Neuronal stem cell (in vitro differentiated cells): ENCODE results near the gene METTL25.
A peak's percentile ranks its signal among the peaks of the same experiment; 100 is the strongest.

Source experiments
- DNase-seq: peaks from one replicate; pipeline ENCODE4 v3.0.0-alpha.2; 2013; ENCODE audit warnings: low spot score
- H2AFZ ChIP-seq: one replicate; pipeline ENCODE4 v1.6.1; 2013; ENCODE audit warnings: mild to moderate bottlenecking, low read length, inconsistent platforms
- H2AK5ac ChIP-seq: 2 replicates; pipeline ENCODE4 v1.6.1; 2013; ENCODE audit warnings: low read depth, mild to moderate bottlenecking, inconsistent platforms, low read length, moderate library complexity, mixed read lengths
- H2BK120ac ChIP-seq: 2 replicates; pipeline ENCODE4 v1.6.1; 2013; ENCODE audit warnings: low read depth, mild to moderate bottlenecking, inconsistent platforms, low read length, moderate library complexity, mixed read lengths
- H2BK12ac ChIP-seq: one replicate; pipeline ENCODE4 v1.6.1; 2013; ENCODE audit warnings: low read length, inconsistent platforms
- H2BK15ac ChIP-seq: 2 replicates; pipeline ENCODE4 v1.6.1; 2013; ENCODE audit warnings: mild to moderate bottlenecking, low read length, inconsistent platforms, mixed read lengths
- H2BK5ac ChIP-seq: one replicate; pipeline ENCODE4 v1.6.1; 2013; ENCODE audit warnings: inconsistent platforms, mild to moderate bottlenecking, low read length, moderate library complexity
- H3K14ac ChIP-seq: one replicate; pipeline ENCODE4 v1.6.1; 2013; ENCODE audit warnings: low read length, inconsistent platforms
- H3K18ac ChIP-seq: 2 replicates; pipeline ENCODE4 v1.6.1; 2013; ENCODE audit warnings: low read length, inconsistent platforms
- H3K23ac ChIP-seq: 2 replicates; pipeline ENCODE4 v1.6.1; 2013; ENCODE audit warnings: low read depth, mild to moderate bottlenecking, mixed read lengths, low read length, inconsistent platforms; ENCODE audit not compliant: poor library complexity
- H3K27ac ChIP-seq: replicated peaks from 3 replicates; pipeline ENCODE4 v1.5.1; 2013; ENCODE audit warnings: low read length, inconsistent platforms
- H3K27me3 ChIP-seq, 3 experiments: 2 replicates each; pipeline ENCODE4 v1.6.1; 2013; ENCODE audit warnings: low read length in 3 of 3, mild to moderate bottlenecking in 2 of 3, inconsistent platforms in 1 of 3, low read depth in 1 of 3, mixed read lengths in 1 of 3, moderate library complexity in 1 of 3; ENCODE audit not compliant: control insufficient read depth in 3 of 3, insufficient read depth in 3 of 3
- H3K36me3 ChIP-seq, 2 donors: replicated peaks in 1 of 2; 2 replicates each; pipeline ENCODE4 v1.6.1; 2013; ENCODE audit warnings: low read length in 2 of 2; ENCODE audit not compliant: control insufficient read depth in 2 of 2, insufficient read depth in 2 of 2
- H3K4ac ChIP-seq: 2 replicates; pipeline ENCODE4 v1.6.1; 2013; ENCODE audit warnings: inconsistent platforms, mild to moderate bottlenecking, low read length, moderate library complexity
- H3K4me1 ChIP-seq, 2 donors: 1 replicate in 1 of 2; 2 replicates in 1 of 2; pipeline ENCODE4 v1.6.1; 2013; ENCODE audit warnings: low read length in 2 of 2, low read depth in 1 of 2; ENCODE audit not compliant: control insufficient read depth in 2 of 2, insufficient read depth in 1 of 2
- H3K4me2 ChIP-seq: one replicate; pipeline ENCODE4 v1.6.1; 2013; ENCODE audit warnings: mild to moderate bottlenecking, low read length, inconsistent platforms; ENCODE audit not compliant: insufficient read depth, poor library complexity, severe bottlenecking
- H3K4me3 ChIP-seq, 2 donors: 2 replicates each; pipeline ENCODE4 v1.5.1; 2013; ENCODE audit warnings: low read length in 2 of 2, mild to moderate bottlenecking in 2 of 2, inconsistent platforms in 1 of 2, moderate library complexity in 1 of 2
- H3K79me1 ChIP-seq: one replicate; pipeline ENCODE4 v1.6.1; 2013; ENCODE audit warnings: low read depth, mild to moderate bottlenecking, inconsistent platforms, low read length, moderate library complexity
- H3K9ac ChIP-seq: one replicate; pipeline ENCODE4 v1.6.1; 2013; ENCODE audit warnings: mild to moderate bottlenecking, low read depth, low read length, inconsistent platforms; ENCODE audit not compliant: poor library complexity
- H3K9me3 ChIP-seq, 2 donors: replicated peaks in 1 of 2; 2 replicates each; pipeline versions ENCODE3 to v1.6.1; 2013; ENCODE audit warnings: low read length in 2 of 2, mild to moderate bottlenecking in 2 of 2, inconsistent platforms in 1 of 2, low read depth in 1 of 2, mixed read lengths in 1 of 2, moderate library complexity in 1 of 2; ENCODE audit not compliant: control insufficient read depth in 2 of 2, insufficient read depth in 1 of 2
- H4K8ac ChIP-seq: one replicate; pipeline ENCODE4 v1.6.1; 2013; ENCODE audit warnings: low read depth, mild to moderate bottlenecking, inconsistent platforms, low read length, moderate library complexity
- H4K91ac ChIP-seq: one replicate; pipeline ENCODE4 v1.6.1; 2013; ENCODE audit warnings: low read length, low read depth, mild to moderate bottlenecking, inconsistent platforms; ENCODE audit not compliant: poor library complexity
- WGBS, 2 donors: extraction: QIAGEN DNeasy Blood & Tissue Kit; methylation state at CpG; one replicate each; pipeline ENCODE4 v1.1.7; 2013; ENCODE audit warnings: missing lambda C conversion rate in 2 of 2, mixed read lengths in 1 of 2; ENCODE audit not compliant: insufficient read length in 2 of 2, insufficient replicate concordance in 1 of 2; ENCODE audit errors: extremely low coverage in 2 of 2; 5-methylcytosine and 5-hydroxymethylcytosine counted together

The METTL25 gene

DNA sequence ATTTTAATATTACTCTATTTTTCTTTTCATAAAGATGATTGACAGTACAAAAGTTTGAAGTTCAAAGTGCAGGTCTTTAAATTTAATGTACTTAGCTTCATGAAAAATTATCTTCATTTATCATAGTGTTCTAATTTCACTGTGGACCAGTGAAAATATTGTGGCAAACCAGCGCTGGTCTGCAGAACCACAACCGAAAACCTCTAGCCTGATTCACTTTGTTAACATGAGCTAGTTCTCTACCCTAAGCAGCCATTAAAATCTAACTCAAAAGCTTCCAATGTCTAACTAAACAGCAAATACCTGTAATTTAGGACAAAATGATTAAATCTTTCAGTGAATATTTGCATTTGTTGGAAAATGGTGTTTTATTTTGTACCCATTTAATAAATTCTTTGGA lies 167.3 kb downstream of the METTL25 start:
- H3K79me1 ChIP-seq, result no peaks in the 10 kb centered on the region
- no peak overlapping the region for H3K23ac ChIP-seq
- H3K9ac ChIP-seq, result no peak overlapping the region
- no peak overlapping the region for H3K14ac ChIP-seq
- no peaks in the 10 kb centered on the region for H3K27me3 ChIP-seq
- H3K36me3 ChIP-seq, result no peaks in the 10 kb centered on the region
- no peak overlapping the region for H3K4ac ChIP-seq
- H4K91ac ChIP-seq, result no peak overlapping the region
- no peaks in the 10 kb centered on the region for H3K4me1 ChIP-seq
- H3K9me3 ChIP-seq, result peaks cover 0 to 2% of the 10 kb centered on the region in 2 donors
- H2BK15ac ChIP-seq, result no peak overlapping the region
- H2BK120ac ChIP-seq, result no peak overlapping the region
- no peak overlapping the region for H2BK12ac ChIP-seq
- H3K18ac ChIP-seq, result no peak overlapping the region
- DNase-seq, result no peak
- no peak overlapping the region for H2AK5ac ChIP-seq
- H2BK5ac ChIP-seq, result no peak overlapping the region
- H3K4me2 ChIP-seq, result no peak overlapping the region
- H3K4me3 ChIP-seq, result no peak overlapping the region
- H3K27ac ChIP-seq, result no peak overlapping the region
- no peak overlapping the region for H2AFZ ChIP-seq
- WGBS, 2 donors, result no CpG with 5 or more reads among the region's 2 CpGs
- H4K8ac ChIP-seq, result no peak overlapping the region

DNA sequence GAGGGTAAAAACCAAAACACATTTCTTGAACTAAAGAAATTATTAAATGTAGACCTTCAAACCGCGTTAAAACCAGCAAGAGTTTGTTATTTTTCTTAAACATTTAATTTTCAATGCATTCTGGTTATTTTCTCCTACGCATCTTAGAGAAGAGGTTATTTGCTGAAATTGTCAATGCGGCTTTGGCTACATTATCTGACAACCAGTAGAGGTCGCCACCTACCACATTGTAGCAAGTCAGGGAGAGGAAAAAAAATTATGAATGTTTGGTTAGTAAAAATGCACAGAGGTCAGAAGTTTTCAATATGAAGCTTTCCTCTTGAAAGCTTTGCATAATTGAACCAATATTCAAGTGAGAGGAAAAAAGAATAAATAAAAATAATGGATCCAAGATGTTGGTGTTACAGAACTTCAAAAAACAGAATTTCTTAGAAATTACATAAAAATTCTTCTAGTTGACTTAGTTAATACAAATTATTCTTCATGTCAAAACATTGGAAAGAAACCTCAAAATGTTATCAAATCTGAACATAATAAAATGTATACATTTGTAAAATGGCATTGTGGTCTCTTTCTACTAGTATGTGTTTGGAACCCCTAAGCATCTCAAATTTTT lies 168.9 kb downstream of the METTL25 start:
- no peak overlapping the region for H2BK15ac ChIP-seq
- H3K4ac ChIP-seq, result no peak overlapping the region
- H4K91ac ChIP-seq, result no peak overlapping the region
- no CpG with 5 or more reads among the region's 5 CpGs for WGBS, 2 donors
- no peak overlapping the region for H2BK120ac ChIP-seq
- no peaks in the 10 kb centered on the region for H3K79me1 ChIP-seq
- H3K18ac ChIP-seq, result no peak overlapping the region
- H3K4me1 ChIP-seq, result no peaks in the 10 kb centered on the region
- H3K27ac ChIP-seq, result no peak overlapping the region
- no peak overlapping the region for H2AK5ac ChIP-seq
- no peak overlapping the region for H2BK5ac ChIP-seq
- no peak overlapping the region for H2BK12ac ChIP-seq
- no peak overlapping the region for H3K4me2 ChIP-seq
- no peak overlapping the region for H3K23ac ChIP-seq
- H3K9me3 ChIP-seq, result peaks cover 0 to 2% of the 10 kb centered on the region in 2 donors
- no peak overlapping the region for H3K4me3 ChIP-seq
- H3K27me3 ChIP-seq, result no peaks in the 10 kb centered on the region
- no peaks in the 10 kb centered on the region for H3K36me3 ChIP-seq
- no peak overlapping the region for H3K14ac ChIP-seq
- no peak overlapping the region for H4K8ac ChIP-seq
- H2AFZ ChIP-seq, result no peak overlapping the region
- no peak overlapping the region for H3K9ac ChIP-seq
- DNase-seq, result peak; percentile 55
